MM.1S (cell line): ENCODE measurements around the gene CHSY1.
"Not testable (repeated sequence)": the region's sequence is repeated elsewhere in the genome, so short reads cannot be mapped to it uniquely, and the experiment has no call there.

ENCODE experiments used
- DNase-seq: peaks from one replicate; pipeline ENCODE4 v3.0.0-alpha.2; 2015
- H2AFZ ChIP-seq: fragments of 300-600 bp; sonication (generic); 2 replicates; pipeline ENCODE4 v1.6.0; 2016; ENCODE audit warnings: antibody characterized with exemption, low read length
- H3F3A ChIP-seq: fragments of 300-600 bp; sonication (generic); 2 replicates; pipeline ENCODE4 v1.6.1; 2016; ENCODE audit warnings: mild to moderate bottlenecking, antibody characterized with exemption, low read length, moderate library complexity, mixed read lengths; ENCODE audit not compliant: insufficient read depth
- H3K27ac ChIP-seq: fragments of 300-600 bp; sonication (generic); 2 replicates; pipeline ENCODE4 v1.5.1; 2016; ENCODE audit warnings: mild to moderate bottlenecking, low read length
- H3K27me3 ChIP-seq: fragments of 300-600 bp; sonication (generic); replicated peaks from 2 replicates; pipeline ENCODE4 v1.6.0; 2016; ENCODE audit warnings: low read length; ENCODE audit not compliant: insufficient read depth
- H3K36me3 ChIP-seq: fragments of 300-600 bp; sonication (generic); replicated peaks from 2 replicates; pipeline ENCODE4 v1.6.1; 2016; ENCODE audit warnings: mild to moderate bottlenecking, low read length, mixed read lengths; ENCODE audit not compliant: insufficient read depth
- H3K4me1 ChIP-seq: fragments of 300-600 bp; sonication (generic); 2 replicates; pipeline ENCODE4 v1.6.1; 2016; ENCODE audit warnings: low read length, mixed read lengths
- H3K4me2 ChIP-seq: fragments of 300-600 bp; sonication (generic); 2 replicates; pipeline ENCODE4 v1.6.0; 2016; ENCODE audit warnings: low read depth, low read length
- H3K4me3 ChIP-seq: fragments of 300-600 bp; sonication (generic); 2 replicates; pipeline ENCODE4 v1.5.1; 2016; ENCODE audit warnings: low read length, mixed read lengths
- H3K79me2 ChIP-seq: fragments of 300-600 bp; sonication (generic); 2 replicates; pipeline ENCODE4 v1.6.1; 2016; ENCODE audit warnings: mixed run types, low read length, mixed read lengths
- H3K9ac ChIP-seq: fragments of 300-600 bp; sonication (generic); 2 replicates; pipeline ENCODE4 v1.6.1; 2016; ENCODE audit warnings: low read length, mixed read lengths
- H3K9me2 ChIP-seq: fragments of 300-600 bp; sonication (generic); replicated peaks from 2 replicates; pipeline ENCODE4 v1.6.1; 2016; ENCODE audit warnings: mild to moderate bottlenecking, low read length, mixed read lengths; ENCODE audit not compliant: insufficient read depth
- H3K9me3 ChIP-seq: fragments of 300-600 bp; sonication (generic); replicated peaks from 2 replicates; pipeline ENCODE4 v1.6.1; 2016; ENCODE audit warnings: mild to moderate bottlenecking, low read length, mixed read lengths; ENCODE audit not compliant: insufficient read depth
- H4K20me1 ChIP-seq: fragments of 300-600 bp; sonication (generic); 2 replicates; pipeline ENCODE4 v1.6.1; 2016; ENCODE audit warnings: mild to moderate bottlenecking, low read length, moderate library complexity, mixed read lengths; ENCODE audit not compliant: insufficient read depth
- CTCF ChIP-seq: fragments of 300-600 bp; sonication (generic); IDR thresholded peaks from 2 replicates; pipeline ENCODE4 v1.5.1; 2016; ENCODE audit warnings: antibody characterized with exemption, low read length, mixed read lengths
- EZH2 ChIP-seq: fragments of 300-600 bp; sonication (generic); optimal IDR thresholded peaks from 2 replicates; pipeline ENCODE3; 2017; ENCODE audit warnings: low read depth, mild to moderate bottlenecking, antibody characterized with exemption, low read length, mixed read lengths
- EZH2phosphoT487 ChIP-seq: fragments of 300-600 bp; sonication (generic); IDR thresholded peaks from 2 replicates; pipeline ENCODE4 v1.6.1; 2018; ENCODE audit warnings: antibody characterized with exemption, low read length

The CHSY1 gene

GRCh38 chr15:101127506-101128076 is 124.3 kb downstream of the CHSY1 start:
- Histone ChIP-seq H3K4me2 (peak overlapping the region; percentile 71), H2AFZ (peak overlapping the region; percentile 1; the same call in 1 of the 2 replicates), H3K27ac (peak overlapping the region; percentile 97), H3K36me3 (no peaks in the 10 kb centered on the region), H4K20me1 (no peaks in the 10 kb centered on the region), H3K9me3 (no peaks in the 10 kb centered on the region), H3K79me2 (peaks cover 27% of the 10 kb centered on the region), H3K4me1 (peaks cover 52% of the 10 kb centered on the region), H3K4me3 (peak overlapping the region; percentile 37; the same call in 1 of the 2 replicates), H3K9ac (peak overlapping the region; percentile 77), H3F3A (peaks cover 41% of the 10 kb centered on the region), H3K27me3 (no peaks in the 10 kb centered on the region), H3K9me2 (no peaks in the 10 kb centered on the region)
- TF ChIP-seq EZH2phosphoT487 (no peak), CTCF (no peak), EZH2 (no peak)
- DNase-seq, result peak; percentile 93

- peak; percentile 48 for DNase-seq
- H3K27ac ChIP-seq, result peak overlapping the region; percentile 97
- H2AFZ ChIP-seq, result 0 out of 2 replicates have a peak overlapping the region, but pooled peaks have one; percentile 9
- peaks cover 47% of the 10 kb centered on the region for H3F3A ChIP-seq
- no peaks in the 10 kb centered on the region for H3K9me3 ChIP-seq
- peak overlapping the region; percentile 37 for H3K4me3 ChIP-seq
- no peaks in the 10 kb centered on the region for H3K9me2 ChIP-seq
- H3K9ac ChIP-seq, result peak overlapping the region; percentile 77
- H3K79me2 ChIP-seq, result peaks cover 32% of the 10 kb centered on the region
- TF ChIP-seq CTCF, result peak; percentile 13; the same call in 1 of the 2 replicates
- TF ChIP-seq EZH2, result no peak
- H3K4me2 ChIP-seq, result peak overlapping the region; percentile 71
- no peaks in the 10 kb centered on the region for H3K27me3 ChIP-seq
- no peaks in the 10 kb centered on the region for H3K36me3 ChIP-seq
- H4K20me1 ChIP-seq, result no peaks in the 10 kb centered on the region
- H3K4me1 ChIP-seq, result peaks cover 59% of the 10 kb centered on the region
Observed at GRCh38 chr15:101126618-101127505, 125.0 kb downstream of the CHSY1 start.

- not testable (repeated sequence) for H3K9me2 ChIP-seq, H3K36me3 ChIP-seq, H3K9me3 ChIP-seq, H4K20me1 ChIP-seq, H3K27me3 ChIP-seq, DNase-seq
- Histone ChIP-seq H3K4me1 (peaks cover 66% of the 10 kb centered on the region), H3K9ac (peak overlapping the region; percentile 77), H3K27ac (peak overlapping the region; percentile 97), H3K4me2 (peak overlapping the region; percentile 71), H2AFZ (0 out of 2 replicates have a peak overlapping the region, but pooled peaks have one; percentile 9), H3K4me3 (peak overlapping the region; percentile 37; the same call in 1 of the 2 replicates), H3K79me2 (peaks cover 36% of the 10 kb centered on the region), H3F3A (peaks cover 47% of the 10 kb centered on the region)
Observed at GRCh38 chr15:101125881-101126428, 125.9 kb downstream of the CHSY1 start.
